ENCODE data around the gene NANOS3. TPM values are rescaled to one million over a fixed set of nuclear protein-coding genes. Genes with fewer than 3 reads are reported as not detected.

The NANOS3 gene
- total RNA-seq, 1 donor from 2014 or later, result 0.69 TPM

- no peaks in the 10 kb centered on the region for H3K36me3 Mint-ChIP-seq (ENCODE audit: low read depth, unreplicated experiment)
- no peak overlapping the region for H3K27ac Mint-ChIP-seq (ENCODE audit: unreplicated experiment)
- TF ChIP-seq, protein P1, sequence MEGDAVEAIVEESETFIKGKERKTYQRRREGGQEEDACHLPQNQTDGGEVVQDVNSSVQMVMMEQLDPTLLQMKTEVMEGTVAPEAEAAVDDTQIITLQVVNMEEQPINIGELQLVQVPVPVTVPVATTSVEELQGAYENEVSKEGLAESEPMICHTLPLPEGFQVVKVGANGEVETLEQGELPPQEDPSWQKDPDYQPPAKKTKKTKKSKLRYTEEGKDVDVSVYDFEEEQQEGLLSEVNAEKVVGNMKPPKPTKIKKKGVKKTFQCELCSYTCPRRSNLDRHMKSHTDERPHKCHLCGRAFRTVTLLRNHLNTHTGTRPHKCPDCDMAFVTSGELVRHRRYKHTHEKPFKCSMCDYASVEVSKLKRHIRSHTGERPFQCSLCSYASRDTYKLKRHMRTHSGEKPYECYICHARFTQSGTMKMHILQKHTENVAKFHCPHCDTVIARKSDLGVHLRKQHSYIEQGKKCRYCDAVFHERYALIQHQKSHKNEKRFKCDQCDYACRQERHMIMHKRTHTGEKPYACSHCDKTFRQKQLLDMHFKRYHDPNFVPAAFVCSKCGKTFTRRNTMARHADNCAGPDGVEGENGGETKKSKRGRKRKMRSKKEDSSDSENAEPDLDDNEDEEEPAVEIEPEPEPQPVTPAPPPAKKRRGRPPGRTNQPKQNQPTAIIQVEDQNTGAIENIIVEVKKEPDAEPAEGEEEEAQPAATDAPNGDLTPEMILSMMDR (IDR thresholded peaks at IDR 0.05; ENCODE audit: unreplicated experiment), result no peak
- H3K27me3 Mint-ChIP-seq (ENCODE audit: unreplicated experiment), result peaks cover 4% of the 10 kb centered on the region
- H3K4me3 Mint-ChIP-seq (ENCODE audit: unreplicated experiment), result no peak overlapping the region
- H3K4me1 Mint-ChIP-seq (ENCODE audit: unreplicated experiment), result no peaks in the 10 kb centered on the region
- DNase-seq (ENCODE audit: low spot score), result no peak
- H3K9me3 Mint-ChIP-seq (ENCODE audit: unreplicated experiment), result no peaks in the 10 kb centered on the region
Observed at GRCh38 chr19:13887517-13887916, 10.6 kb downstream of the NANOS3 start.

DNA sequence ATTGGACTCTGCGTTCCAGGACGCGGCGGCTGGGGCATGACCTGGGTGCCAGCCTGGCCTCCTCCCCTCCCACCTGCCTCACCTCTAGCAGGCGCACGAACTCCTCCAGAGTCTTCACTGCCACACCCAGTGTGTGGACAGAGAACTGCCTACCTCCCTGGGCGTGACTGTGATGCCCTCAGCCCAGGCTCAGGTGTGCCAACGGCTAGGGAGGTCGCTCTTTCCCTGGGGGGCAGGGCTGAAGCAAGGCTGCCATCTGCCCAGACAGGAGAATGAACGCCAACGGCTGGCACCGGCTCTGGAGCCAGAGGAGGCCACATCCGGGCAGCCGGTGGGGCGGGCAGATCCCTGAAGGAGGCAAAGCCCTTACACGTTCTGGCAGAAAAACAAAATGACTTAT is 11.3 kb downstream of the NANOS3 start:
- H3K27me3 Mint-ChIP-seq (ENCODE audit: unreplicated experiment), result peaks cover 4% of the 10 kb centered on the region
- no peaks in the 10 kb centered on the region for H3K4me1 Mint-ChIP-seq (ENCODE audit: unreplicated experiment)
- H3K4me3 Mint-ChIP-seq (ENCODE audit: unreplicated experiment), result no peak overlapping the region
- H3K36me3 Mint-ChIP-seq (ENCODE audit: low read depth, unreplicated experiment), result no peaks in the 10 kb centered on the region
- no peaks in the 10 kb centered on the region for H3K9me3 Mint-ChIP-seq (ENCODE audit: unreplicated experiment)
- H3K27ac Mint-ChIP-seq (ENCODE audit: unreplicated experiment), result no peak overlapping the region
- TF ChIP-seq, protein P1 (IDR thresholded peaks at IDR 0.05; ENCODE audit: unreplicated experiment), result no peak
- no peak for DNase-seq (ENCODE audit: low spot score)

GRCh38 chr19:13890136-13890535 is 13.2 kb downstream of the NANOS3 start:
- no peak for DNase-seq (ENCODE audit: low spot score)
- Mint-ChIP-seq H3K9me3 (ENCODE audit: unreplicated experiment) (no peaks in the 10 kb centered on the region), H3K27me3 (ENCODE audit: unreplicated experiment) (no peaks in the 10 kb centered on the region), H3K36me3 (ENCODE audit: low read depth, unreplicated experiment) (no peaks in the 10 kb centered on the region), H3K4me3 (ENCODE audit: unreplicated experiment) (no peak overlapping the region), H3K4me1 (ENCODE audit: unreplicated experiment) (no peaks in the 10 kb centered on the region), H3K27ac (ENCODE audit: unreplicated experiment) (no peak overlapping the region)
- TF ChIP-seq, protein P1 (IDR thresholded peaks at IDR 0.05; ENCODE audit: unreplicated experiment), result no peak

DNA sequence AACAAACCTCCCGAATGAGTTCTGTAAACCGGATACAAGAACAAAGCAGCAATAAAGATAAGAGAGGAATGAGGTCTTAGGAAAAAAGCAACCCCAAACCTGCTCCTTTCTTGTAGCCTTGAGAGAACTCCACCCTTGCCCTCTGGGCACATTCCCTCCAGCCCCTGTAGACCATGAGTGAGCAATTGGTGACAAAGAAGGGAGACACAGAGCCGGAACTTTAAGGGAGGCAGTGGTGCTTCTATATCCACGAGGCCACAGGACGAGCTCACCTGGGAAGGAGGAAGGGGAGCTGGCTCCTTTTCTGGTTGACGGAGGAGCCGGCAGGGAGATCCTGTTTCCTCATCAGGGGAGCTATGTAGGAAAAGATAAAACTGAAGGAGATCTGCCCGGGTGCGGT is 15.9 kb downstream of the NANOS3 start:
- Mint-ChIP-seq H3K4me3 (ENCODE audit: unreplicated experiment) (no peak overlapping the region), H3K4me1 (ENCODE audit: unreplicated experiment) (no peaks in the 10 kb centered on the region), H3K36me3 (ENCODE audit: low read depth, unreplicated experiment) (no peaks in the 10 kb centered on the region), H3K27ac (ENCODE audit: unreplicated experiment) (no peak overlapping the region), H3K27me3 (ENCODE audit: unreplicated experiment) (no peaks in the 10 kb centered on the region), H3K9me3 (ENCODE audit: unreplicated experiment) (no peaks in the 10 kb centered on the region)
- TF ChIP-seq, protein P1 (IDR thresholded peaks at IDR 0.05; ENCODE audit: unreplicated experiment), result no peak
- no peak for DNase-seq (ENCODE audit: low spot score)

DNA sequence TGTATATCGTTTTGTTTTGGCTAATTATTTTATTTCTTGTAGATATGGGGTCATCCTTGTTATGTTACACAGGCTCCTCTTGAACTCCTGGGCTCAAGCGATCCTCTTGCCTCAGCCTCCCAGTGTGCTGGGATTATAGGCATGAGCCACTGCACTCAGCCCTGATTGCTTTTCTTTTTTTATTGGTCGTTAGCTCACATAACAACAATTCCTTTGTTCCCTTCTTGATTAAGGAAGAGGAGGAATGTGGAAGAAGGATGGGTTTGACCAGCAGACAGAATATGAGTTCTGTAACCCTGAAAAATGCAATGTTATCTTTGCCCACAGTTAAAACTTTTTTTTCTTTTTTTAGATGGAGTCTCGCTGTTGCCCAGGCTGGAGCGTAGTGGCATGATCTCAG is 17.6 kb downstream of the NANOS3 start:
- Mint-ChIP-seq H3K9me3 (ENCODE audit: unreplicated experiment) (no peaks in the 10 kb centered on the region), H3K4me1 (ENCODE audit: unreplicated experiment) (no peaks in the 10 kb centered on the region), H3K36me3 (ENCODE audit: low read depth, unreplicated experiment) (no peaks in the 10 kb centered on the region), H3K4me3 (ENCODE audit: unreplicated experiment) (no peak overlapping the region), H3K27me3 (ENCODE audit: unreplicated experiment) (no peaks in the 10 kb centered on the region), H3K27ac (ENCODE audit: unreplicated experiment) (no peak overlapping the region)
- TF ChIP-seq, protein P1 (IDR thresholded peaks at IDR 0.05; ENCODE audit: unreplicated experiment), result no peak
- DNase-seq (ENCODE audit: low spot score), result no peak

All from endothelial cell (in vitro differentiated cells).